SK-N-SH (cell line): ENCODE measurements around the gene STX1A.

ENCODE experiments used
- JUND ChIP-seq: IDR thresholded peaks from 2 replicates; pipeline ENCODE4 v1.4.0; 2012
- NRF1 ChIP-seq: IDR thresholded peaks from 2 replicates; pipeline ENCODE4 v1.6.1; 2012; ENCODE audit warnings: low read depth, mild to moderate bottlenecking, low read length
- POLR2AphosphoS5 ChIP-seq: IDR thresholded peaks from 2 replicates; pipeline ENCODE4 v1.6.1; 2012; ENCODE audit warnings: low read depth, low read length
- TF ChIP-seq, protein P1 (sequence below): fragments of 200-600 bp; sonication (generic); IDR thresholded peaks from 2 replicates; pipeline ENCODE4 v1.6.1; 2017; ENCODE audit warnings: antibody characterized with exemption, mild to moderate bottlenecking, moderate library complexity
- TF ChIP-seq, protein P2 (sequence below): IDR thresholded peaks from 2 replicates; pipeline ENCODE4 v1.4.0; 2012; ENCODE audit warnings: low read depth

GRCh38 chr7:73682745-73683055 is 36.8 kb downstream of the STX1A start:
- TF ChIP-seq, protein P1, sequence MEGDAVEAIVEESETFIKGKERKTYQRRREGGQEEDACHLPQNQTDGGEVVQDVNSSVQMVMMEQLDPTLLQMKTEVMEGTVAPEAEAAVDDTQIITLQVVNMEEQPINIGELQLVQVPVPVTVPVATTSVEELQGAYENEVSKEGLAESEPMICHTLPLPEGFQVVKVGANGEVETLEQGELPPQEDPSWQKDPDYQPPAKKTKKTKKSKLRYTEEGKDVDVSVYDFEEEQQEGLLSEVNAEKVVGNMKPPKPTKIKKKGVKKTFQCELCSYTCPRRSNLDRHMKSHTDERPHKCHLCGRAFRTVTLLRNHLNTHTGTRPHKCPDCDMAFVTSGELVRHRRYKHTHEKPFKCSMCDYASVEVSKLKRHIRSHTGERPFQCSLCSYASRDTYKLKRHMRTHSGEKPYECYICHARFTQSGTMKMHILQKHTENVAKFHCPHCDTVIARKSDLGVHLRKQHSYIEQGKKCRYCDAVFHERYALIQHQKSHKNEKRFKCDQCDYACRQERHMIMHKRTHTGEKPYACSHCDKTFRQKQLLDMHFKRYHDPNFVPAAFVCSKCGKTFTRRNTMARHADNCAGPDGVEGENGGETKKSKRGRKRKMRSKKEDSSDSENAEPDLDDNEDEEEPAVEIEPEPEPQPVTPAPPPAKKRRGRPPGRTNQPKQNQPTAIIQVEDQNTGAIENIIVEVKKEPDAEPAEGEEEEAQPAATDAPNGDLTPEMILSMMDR = no peak
- TF ChIP-seq JUND (no peak), POLR2AphosphoS5 (no peak), NRF1 (no peak)
- TF ChIP-seq, protein P2, sequence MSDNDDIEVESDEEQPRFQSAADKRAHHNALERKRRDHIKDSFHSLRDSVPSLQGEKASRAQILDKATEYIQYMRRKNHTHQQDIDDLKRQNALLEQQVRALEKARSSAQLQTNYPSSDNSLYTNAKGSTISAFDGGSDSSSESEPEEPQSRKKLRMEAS = no peak
